ES-I3 (cell line): ENCODE measurements around the gene GPR39.

Experiments used
- H3K36me3 ChIP-seq: 2 replicates; pipeline ENCODE4 v1.6.1; 2013; ENCODE audit warnings: mild to moderate bottlenecking, low read length, control low read depth, moderate library complexity; ENCODE audit not compliant: insufficient read depth
- H3K4me1 ChIP-seq: 2 replicates; pipeline ENCODE4 v1.6.1; 2013; ENCODE audit warnings: mild to moderate bottlenecking, control low read depth, low read length; ENCODE audit not compliant: insufficient read depth
- H3K9ac ChIP-seq: 2 replicates; pipeline ENCODE4 v1.6.1; 2013; ENCODE audit warnings: low read depth, mild to moderate bottlenecking, low read length, moderate library complexity
- H3K9me3 ChIP-seq: 2 replicates; pipeline ENCODE4 v1.6.1; 2013; ENCODE audit warnings: mild to moderate bottlenecking, low read length, moderate library complexity; ENCODE audit not compliant: control insufficient read depth, insufficient read depth

Gene GPR39

GRCh38 chr2:132559921-132560320, 143.3 kb downstream of the GPR39 start:
- Histone ChIP-seq H3K9me3 (no peaks in the 10 kb centered on the region), H3K36me3 (no peaks in the 10 kb centered on the region), H3K9ac (no peak overlapping the region), H3K4me1 (no peaks in the 10 kb centered on the region)

DNA sequence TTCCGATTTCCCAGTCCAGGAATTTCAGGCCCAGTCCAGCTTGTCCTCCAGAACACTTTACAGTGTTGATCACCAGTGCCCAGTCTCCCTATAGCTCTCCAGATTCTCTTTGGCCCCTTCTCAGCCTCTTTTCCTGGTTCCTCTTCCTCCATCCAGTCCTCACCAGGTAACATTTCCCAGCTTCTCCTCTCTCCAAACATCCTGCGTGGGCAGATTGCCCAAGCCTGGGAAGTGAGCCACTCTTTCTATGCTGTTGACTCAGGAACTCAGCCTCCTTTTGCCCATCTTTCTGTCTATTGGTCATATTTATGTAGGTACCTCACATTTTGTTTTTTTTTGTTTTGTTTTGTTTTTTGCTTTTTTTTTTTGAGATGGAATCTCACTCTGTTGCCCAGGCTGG, 144.0 kb downstream of the GPR39 start:
- no peaks in the 10 kb centered on the region for H3K9me3 ChIP-seq
- H3K4me1 ChIP-seq = no peaks in the 10 kb centered on the region
- H3K36me3 ChIP-seq = no peaks in the 10 kb centered on the region
- no peak overlapping the region for H3K9ac ChIP-seq

GRCh38 chr2:132562245-132562644, 145.6 kb downstream of the GPR39 start:
- no peaks in the 10 kb centered on the region for H3K9me3 ChIP-seq
- H3K9ac ChIP-seq = no peak overlapping the region

DNA sequence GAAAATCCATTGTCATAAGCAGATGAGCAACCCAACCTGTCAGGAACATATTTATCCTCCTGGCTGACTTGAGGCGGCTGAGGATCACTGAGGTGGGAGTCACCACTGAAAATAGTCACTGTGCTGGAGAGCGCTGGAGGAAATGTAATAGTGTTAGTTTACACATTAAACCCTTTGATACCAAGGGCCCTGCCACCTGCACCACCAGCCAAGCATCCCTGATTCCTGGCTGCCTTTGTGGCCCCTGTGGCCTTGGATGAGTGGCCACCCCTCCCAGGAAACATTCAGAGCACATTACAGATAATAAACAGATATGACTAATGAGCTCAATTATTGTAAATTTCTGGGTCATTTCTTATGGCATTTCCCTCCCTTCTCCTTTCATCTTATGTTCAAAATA, 147.5 kb downstream of the GPR39 start:
- Histone ChIP-seq H3K9ac (no peak overlapping the region), H3K9me3 (no peaks in the 10 kb centered on the region), H3K4me1 (no peaks in the 10 kb centered on the region), H3K36me3 (no peaks in the 10 kb centered on the region)

More at GRCh38 chr2:132562245-132562644, 145.6 kb downstream of the GPR39 start:
- Histone ChIP-seq H3K4me1 (no peaks in the 10 kb centered on the region), H3K36me3 (no peaks in the 10 kb centered on the region)

GRCh38 chr2:132566379-132566778, 149.8 kb downstream of the GPR39 start:
- H3K4me1 ChIP-seq = no peaks in the 10 kb centered on the region

DNA sequence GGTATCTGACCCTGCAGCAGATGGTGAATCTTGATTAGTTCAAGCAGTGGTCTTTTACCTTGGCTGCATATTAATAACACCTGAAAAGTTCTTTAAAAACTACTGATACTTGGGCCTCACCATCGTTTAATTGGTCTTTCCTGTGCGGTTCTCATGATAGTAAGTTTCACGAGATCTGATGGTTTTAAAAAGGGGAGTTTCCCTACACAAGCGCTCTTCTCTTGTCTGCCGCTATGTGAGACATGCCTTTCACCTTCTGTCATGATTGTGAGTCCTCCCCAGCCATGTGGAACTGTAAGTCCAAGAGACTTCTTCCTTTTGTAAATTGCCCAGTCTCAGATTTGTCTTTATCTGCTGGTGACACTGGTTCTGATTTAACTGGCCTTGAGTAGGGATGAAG, 151.1 kb downstream of the GPR39 start:
- no peaks in the 10 kb centered on the region for H3K36me3 ChIP-seq
- H3K4me1 ChIP-seq = no peaks in the 10 kb centered on the region
- no peaks in the 10 kb centered on the region for H3K9me3 ChIP-seq
- H3K9ac ChIP-seq = no peak overlapping the region

More at GRCh38 chr2:132566379-132566778, 149.8 kb downstream of the GPR39 start:
- Histone ChIP-seq H3K36me3 (no peaks in the 10 kb centered on the region), H3K9me3 (no peaks in the 10 kb centered on the region), H3K9ac (no peak overlapping the region)

GRCh38 chr2:132568656-132569055, 152.1 kb downstream of the GPR39 start:
- no peak overlapping the region for H3K9ac ChIP-seq
- H3K36me3 ChIP-seq = no peaks in the 10 kb centered on the region
- H3K9me3 ChIP-seq = no peaks in the 10 kb centered on the region
- no peaks in the 10 kb centered on the region for H3K4me1 ChIP-seq

DNA sequence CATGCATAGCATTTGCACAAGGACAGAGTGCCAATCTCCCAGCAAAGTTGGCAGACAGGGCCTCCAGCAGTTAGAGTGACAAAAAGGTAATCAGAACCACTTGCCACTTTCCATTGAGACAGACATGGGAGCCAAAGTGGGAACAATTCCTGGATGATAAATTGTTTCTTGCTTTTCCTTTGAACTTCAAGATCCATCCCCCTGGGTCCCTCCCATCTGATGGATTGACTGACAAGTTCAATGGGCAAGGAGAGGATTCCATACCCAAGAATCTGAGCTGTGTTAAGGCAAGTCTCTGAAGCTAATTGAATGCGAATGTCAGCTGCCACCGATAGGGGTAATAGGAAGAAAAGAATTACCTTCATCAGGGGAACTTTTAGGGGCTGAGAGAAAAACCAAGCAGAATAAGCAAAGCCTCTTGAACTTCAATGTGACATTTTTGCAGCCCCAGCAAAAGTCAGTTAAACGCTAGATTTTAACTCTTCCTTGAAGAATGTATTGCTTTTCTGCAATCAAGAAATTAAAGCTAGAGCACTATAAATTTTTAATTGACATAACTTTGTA, 156.9 kb downstream of the GPR39 start:
- no peaks in the 10 kb centered on the region for H3K9me3 ChIP-seq
- no peak overlapping the region for H3K9ac ChIP-seq
- H3K36me3 ChIP-seq = no peaks in the 10 kb centered on the region
- no peaks in the 10 kb centered on the region for H3K4me1 ChIP-seq

- no peak overlapping the region for H3K9ac ChIP-seq
- no peaks in the 10 kb centered on the region for H3K36me3 ChIP-seq
- H3K9me3 ChIP-seq = no peaks in the 10 kb centered on the region
- H3K4me1 ChIP-seq = 0 out of 2 replicates have a peak, but pooled peaks cover 6% of the 10 kb centered on the region
Observed at GRCh38 chr2:132577686-132578085, 161.1 kb downstream of the GPR39 start.

DNA sequence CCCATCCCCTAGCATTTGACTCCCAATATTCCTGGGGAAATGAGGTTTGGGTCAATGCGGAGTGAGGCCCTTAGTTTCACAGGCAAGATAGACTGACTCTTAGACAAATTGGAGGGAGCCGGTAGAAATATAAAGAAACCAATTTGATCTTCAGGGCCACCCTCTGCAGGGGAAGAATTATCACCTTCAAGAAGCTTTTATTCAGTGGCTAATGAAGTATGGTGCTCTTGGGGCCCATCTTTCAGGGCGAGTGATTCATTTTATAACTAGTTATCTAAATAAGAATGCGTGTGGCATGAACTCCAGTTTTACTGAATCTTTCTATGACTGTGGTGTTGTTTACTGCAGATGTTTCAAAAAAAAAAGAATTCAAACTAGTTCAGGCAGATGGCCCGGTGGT, 165.0 kb downstream of the GPR39 start:
- H3K36me3 ChIP-seq = no peaks in the 10 kb centered on the region
- no peaks in the 10 kb centered on the region for H3K9me3 ChIP-seq
- 0 out of 2 replicates have a peak, but pooled peaks cover 6% of the 10 kb centered on the region for H3K4me1 ChIP-seq
- H3K9ac ChIP-seq = no peak overlapping the region

DNA sequence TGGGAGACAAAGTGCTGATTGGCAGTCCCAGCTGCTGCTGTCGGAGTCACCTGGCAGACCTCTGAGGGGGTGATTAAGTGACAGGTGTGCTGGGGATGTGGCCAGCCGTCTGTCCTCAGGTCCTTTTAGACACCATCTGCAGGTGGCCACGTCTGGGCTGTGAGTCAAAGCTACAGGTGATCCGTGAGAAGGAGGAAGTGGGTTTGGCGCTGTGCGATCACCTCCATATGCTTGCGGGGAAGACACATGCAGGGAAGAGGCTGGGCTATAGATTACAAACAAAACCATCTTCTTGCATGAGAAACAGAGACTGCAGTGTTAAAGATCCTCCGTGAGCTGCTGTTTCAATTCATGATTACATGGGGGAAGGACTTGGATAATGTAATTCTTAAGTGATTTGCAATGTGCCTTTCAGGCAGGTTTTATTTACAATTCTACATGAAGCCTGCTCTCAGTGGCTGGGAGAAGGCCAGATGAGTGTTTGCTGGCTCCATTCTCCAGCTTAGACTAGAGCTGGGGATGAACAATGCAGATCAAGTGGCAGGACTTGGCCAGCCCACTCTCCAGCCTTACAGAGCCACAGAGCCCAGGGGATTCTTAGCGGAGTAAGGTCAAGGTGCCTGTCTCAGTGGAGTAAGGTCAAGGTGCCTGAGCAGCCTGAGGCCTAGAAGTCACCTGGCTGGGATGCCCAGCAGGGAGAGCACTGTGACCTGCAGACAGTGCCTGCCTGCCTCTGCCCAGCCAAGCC, 165.6 kb downstream of the GPR39 start:
- 0 out of 2 replicates have a peak, but pooled peaks cover 6% of the 10 kb centered on the region for H3K4me1 ChIP-seq
- no peaks in the 10 kb centered on the region for H3K36me3 ChIP-seq
- H3K9me3 ChIP-seq = no peaks in the 10 kb centered on the region
- H3K9ac ChIP-seq = no peak overlapping the region

GRCh38 chr2:132583666-132584360, 167.2 kb downstream of the GPR39 start:
- H3K9ac ChIP-seq = no peak overlapping the region
- H3K4me1 ChIP-seq = 0 out of 2 replicates have a peak, but pooled peaks cover 6% of the 10 kb centered on the region
- H3K36me3 ChIP-seq = no peaks in the 10 kb centered on the region
- H3K9me3 ChIP-seq = no peaks in the 10 kb centered on the region

DNA sequence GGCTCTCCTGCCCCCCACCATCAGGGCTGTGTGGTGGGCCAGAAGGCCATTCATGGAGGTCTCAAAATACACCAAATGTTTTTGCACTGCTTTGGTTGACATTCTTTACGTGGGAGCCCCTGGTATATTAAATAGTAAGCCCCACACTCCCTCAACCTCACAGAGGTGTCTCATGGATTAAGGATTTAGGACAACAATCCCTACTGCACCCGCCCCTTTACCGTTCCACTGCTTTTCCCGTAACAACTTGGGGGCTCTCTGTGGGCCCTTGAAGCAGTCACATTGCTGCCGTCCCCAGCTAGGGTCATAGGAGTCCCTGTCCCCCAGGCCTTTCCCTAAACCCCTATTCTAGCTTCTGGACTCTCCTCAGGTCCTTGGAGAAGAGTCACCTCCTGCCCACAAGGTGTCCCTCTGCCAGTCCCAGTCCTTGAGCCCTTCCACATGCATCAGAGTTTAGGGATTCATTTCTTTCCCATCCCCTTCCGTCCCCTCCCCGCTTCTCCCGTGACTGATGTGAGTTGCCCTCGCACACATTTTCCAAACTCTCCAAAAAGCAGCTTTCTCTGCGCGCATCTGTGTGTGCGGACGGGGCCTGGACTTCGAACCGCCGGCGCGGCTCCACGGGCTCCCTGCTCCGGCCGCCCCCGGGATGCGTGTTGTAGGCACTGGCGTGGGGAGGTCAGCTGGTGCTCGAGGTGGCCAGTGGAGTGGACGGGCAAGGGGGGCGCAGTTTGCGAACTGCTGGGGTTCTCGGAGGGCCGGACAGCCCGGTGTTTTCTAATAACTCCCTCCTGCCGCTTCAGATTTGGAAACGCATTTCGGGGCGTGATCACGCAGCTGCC, 168.6 kb downstream of the GPR39 start:
- H3K9me3 ChIP-seq = no peaks in the 10 kb centered on the region
- no peaks in the 10 kb centered on the region for H3K36me3 ChIP-seq
- no peak overlapping the region for H3K9ac ChIP-seq
- peaks cover 13% of the 10 kb centered on the region for H3K4me1 ChIP-seq

- H3K36me3 ChIP-seq = no peaks in the 10 kb centered on the region
- H3K9me3 ChIP-seq = no peaks in the 10 kb centered on the region
- H3K4me1 ChIP-seq = peaks cover 13% of the 10 kb centered on the region
- no peak overlapping the region for H3K9ac ChIP-seq
Observed at GRCh38 chr2:132586101-132586511, 169.5 kb downstream of the GPR39 start.
